Measurements from ENCODE around the gene ARF1.

ARF1 gene

GRCh38 chr1:228088586-228089498 lies 6.3 kb downstream of the ARF1 start:
- in situ Hi-C loops (cut with HindIII; ENCODE audit: low pct_unique_long_range_greater_than_20kb, low sequenced_read_pairs) = no loop called here
- no peak for TF ChIP-seq JUND (IDR thresholded peaks at IDR 0.05; ENCODE audit: low read depth)
- no peak for DNase-seq (ENCODE audit: low read depth in 1 of 2, low spot score in 1 of 2)

- no peak for DNase-seq (ENCODE audit: low read depth in 1 of 2, low spot score in 1 of 2)
Measured at GRCh38 chr1:228089519-228090380, 7.2 kb downstream of the ARF1 start.

GRCh38 chr1:228090613-228091081 lies 8.1 kb downstream of the ARF1 start:
- no peak for DNase-seq (ENCODE audit: low read depth in 1 of 2, low spot score in 1 of 2)
- in situ Hi-C loops (cut with HindIII; ENCODE audit: low pct_unique_long_range_greater_than_20kb, low sequenced_read_pairs) = no loop called here
- TF ChIP-seq JUND (IDR thresholded peaks at IDR 0.05; ENCODE audit: low read depth) = no peak

More at GRCh38 chr1:228089519-228090380, 7.2 kb downstream of the ARF1 start:
- in situ Hi-C loops (cut with HindIII; ENCODE audit: low pct_unique_long_range_greater_than_20kb, low sequenced_read_pairs) = no loop called here
- no peak for TF ChIP-seq JUND (IDR thresholded peaks at IDR 0.05; ENCODE audit: low read depth)

- no peak for DNase-seq (ENCODE audit: low read depth in 1 of 2, low spot score in 1 of 2)
- in situ Hi-C loops (cut with HindIII; ENCODE audit: low pct_unique_long_range_greater_than_20kb, low sequenced_read_pairs) = no loop called here
- TF ChIP-seq JUND (IDR thresholded peaks at IDR 0.05; ENCODE audit: low read depth) = no peak
Measured at GRCh38 chr1:228091084-228091483, 8.6 kb downstream of the ARF1 start.

- TF ChIP-seq JUND (IDR thresholded peaks at IDR 0.05; ENCODE audit: low read depth) = no peak
- DNase-seq (ENCODE audit: low read depth in 1 of 2, low spot score in 1 of 2) = peak in 1 of 2 experiments; percentile 70
- in situ Hi-C loops (cut with HindIII; ENCODE audit: low pct_unique_long_range_greater_than_20kb, low sequenced_read_pairs) = no loop called here
Measured at GRCh38 chr1:228092342-228093049, 10.0 kb downstream of the ARF1 start.

GRCh38 chr1:228093050-228093906 lies 10.8 kb downstream of the ARF1 start:
- in situ Hi-C loops (cut with HindIII; ENCODE audit: low pct_unique_long_range_greater_than_20kb, low sequenced_read_pairs) = no loop called here
- TF ChIP-seq JUND (IDR thresholded peaks at IDR 0.05; ENCODE audit: low read depth) = no peak
- DNase-seq (ENCODE audit: low read depth in 1 of 2, low spot score in 1 of 2) = peak; percentile 67 to 90

GRCh38 chr1:228094432-228095016 lies 12.0 kb downstream of the ARF1 start:
- DNase-seq (ENCODE audit: low read depth in 1 of 2, low spot score in 1 of 2) = peak in 1 of 2 experiments; percentile 0
- TF ChIP-seq JUND (IDR thresholded peaks at IDR 0.05; ENCODE audit: low read depth) = no peak
- in situ Hi-C loops (cut with HindIII; ENCODE audit: low pct_unique_long_range_greater_than_20kb, low sequenced_read_pairs) = no loop called here

- in situ Hi-C loops (cut with HindIII; ENCODE audit: low pct_unique_long_range_greater_than_20kb, low sequenced_read_pairs) = no loop called here
- no peak for TF ChIP-seq JUND (IDR thresholded peaks at IDR 0.05; ENCODE audit: low read depth)
- peak in 1 of 2 experiments; percentile 0 for DNase-seq (ENCODE audit: low read depth in 1 of 2, low spot score in 1 of 2)
Measured at GRCh38 chr1:228095161-228095560, 12.7 kb downstream of the ARF1 start.

- no peak for TF ChIP-seq JUND (IDR thresholded peaks at IDR 0.05; ENCODE audit: low read depth)
- peak in 1 of 2 experiments; percentile 1 for DNase-seq (ENCODE audit: low read depth in 1 of 2, low spot score in 1 of 2)
- in situ Hi-C loops (cut with HindIII; ENCODE audit: low pct_unique_long_range_greater_than_20kb, low sequenced_read_pairs) = no loop called here
Measured at GRCh38 chr1:228095938-228096337, 13.4 kb downstream of the ARF1 start.

GRCh38 chr1:228096416-228097332 lies 14.2 kb downstream of the ARF1 start:
- no peak for TF ChIP-seq JUND (IDR thresholded peaks at IDR 0.05; ENCODE audit: low read depth)
- no peak for DNase-seq (ENCODE audit: low read depth in 1 of 2, low spot score in 1 of 2)
- in situ Hi-C loops (cut with HindIII; ENCODE audit: low pct_unique_long_range_greater_than_20kb, low sequenced_read_pairs) = no loop called here

All from T47D (cell line).